Small intestine (tissue), 7 donors: ENCODE data around the gene CEP70. TPM values are rescaled to one million over a fixed set of nuclear protein-coding genes. Genes with fewer than 3 reads are reported as not detected.
A peak's percentile ranks its signal among the peaks of the same experiment; 100 is the strongest.
"Not testable (repeated sequence)": the region's sequence is repeated elsewhere in the genome, so short reads cannot be mapped to it uniquely, and the experiment has no call there.

Source experiments
- DNase-seq, 2 donors: peaks; one replicate each; pipeline versions ENCODE4 v3.0.0 to v3.0.0-alpha.2; 2013
- FAIRE-seq: peaks from 2 replicates; lab custom pipeline; 2012; peaks lifted over from hg19 to GRCh38; lab: Jason Lieb, UNC
- H3K27ac ChIP-seq, 3 donors: one replicate each; pipeline ENCODE4 v1.5.1; 2013; ENCODE audit warnings: low read length in 2 of 3, mild to moderate bottlenecking in 2 of 3, control low read depth in 1 of 3, inconsistent platforms in 1 of 3, low read depth in 1 of 3, moderate library complexity in 1 of 3
- H3K27me3 ChIP-seq, 3 donors: one replicate each; pipeline ENCODE4 v1.6.1; 2013; ENCODE audit warnings: low read length in 3 of 3, inconsistent platforms in 1 of 3; ENCODE audit not compliant: control insufficient read depth in 3 of 3, insufficient read depth in 3 of 3
- H3K36me3 ChIP-seq, 3 donors: one replicate each; pipeline ENCODE4 v1.6.1; 2013; ENCODE audit warnings: low read length in 3 of 3, inconsistent platforms in 1 of 3, low read depth in 1 of 3, mild to moderate bottlenecking in 1 of 3, moderate library complexity in 1 of 3; ENCODE audit not compliant: control insufficient read depth in 3 of 3, insufficient read depth in 2 of 3
- H3K4me1 ChIP-seq, 3 donors: one replicate each; pipeline ENCODE4 v1.6.1; 2013; ENCODE audit warnings: low read length in 2 of 3, inconsistent platforms in 1 of 3, low read depth in 1 of 3, mild to moderate bottlenecking in 1 of 3, moderate library complexity in 1 of 3; ENCODE audit not compliant: control insufficient read depth in 3 of 3, insufficient read depth in 2 of 3
- H3K4me3 ChIP-seq, 3 donors: one replicate each; pipeline ENCODE4 v1.5.1; 2013; ENCODE audit warnings: low read length in 3 of 3, control low read depth in 1 of 3, inconsistent platforms in 1 of 3, low read depth in 1 of 3, mild to moderate bottlenecking in 1 of 3, moderate library complexity in 1 of 3
- H3K9me3 ChIP-seq, 2 donors: one replicate each; pipeline ENCODE4 v1.6.1; 2013; ENCODE audit warnings: low read depth in 1 of 2, low read length in 1 of 2; ENCODE audit not compliant: control insufficient read depth in 2 of 2, insufficient read depth in 1 of 2
- WGBS, 3 donors: extraction: QIAGEN DNeasy Blood & Tissue Kit; methylation state at CpG; one replicate each; pipeline ENCODE4 v1.1.7; 2013; 5-methylcytosine and 5-hydroxymethylcytosine counted together
- polyA plus RNA-seq, 4 donors: library from polyadenylated mRNA; stranded (reverse) in 3 of 4; unstranded in 1 of 4; fragments of 200-250 nt in 3 of 4; fragments of 120-200 nt in 1 of 4; gene quantifications; one replicate each; pipeline versions ENCODE4 v1.2.1 to v1.2.3, GENCODE V29; 2013
- donor health status: healthy with polysubstance abuse.
- donor health status: control.
- donor health status: control.
- donor health status: Bipolar disorder and iron deficiency.
- donor health status: healthy.

CEP70 gene
- polyA plus RNA-seq, 4 donors, result 15.2 to 23.5 (median 20.4) TPM

- no peaks in the 10 kb centered on the region for H3K4me1 ChIP-seq
- peaks cover 2 to 11% of the 10 kb centered on the region in 2 donors for H3K9me3 ChIP-seq
- no peak for FAIRE-seq
- no peaks in the 10 kb centered on the region for H3K36me3 ChIP-seq
- no peak for DNase-seq
- no peaks in the 10 kb centered on the region for H3K27me3 ChIP-seq
- H3K4me3 ChIP-seq, result no peak overlapping the region
- no peak overlapping the region for H3K27ac ChIP-seq
- 89 to 96% (median 95%) methylated on average over 3 of the region's 3 CpGs for WGBS, 3 donors
Measured at GRCh38 chr3:138598534-138598933, 4.5 kb upstream of the CEP70 start.

- WGBS, 3 donors, result 52 to 80% (median 75%) methylated on average over 5 to 6 of the region's 6 CpGs
- FAIRE-seq, H3K36me3 ChIP-seq, DNase-seq, H3K27ac ChIP-seq, H3K9me3 ChIP-seq, H3K4me3 ChIP-seq, H3K4me1 ChIP-seq, H3K27me3 ChIP-seq: not testable (repeated sequence)
Measured at GRCh38 chr3:138597186-138597976, 3.3 kb upstream of the CEP70 start.

- peak overlapping the region in 1 of 3 donors; percentile 51 for H3K27ac ChIP-seq
- no peak overlapping the region for H3K4me3 ChIP-seq
- DNase-seq, result no peak
- 43 to 49% (median 48%) methylated on average over 6 of the region's 6 CpGs for WGBS, 3 donors
- no peaks in the 10 kb centered on the region for H3K36me3 ChIP-seq
- FAIRE-seq, result no peak
- peaks cover 2 to 5% of the 10 kb centered on the region in 2 donors for H3K9me3 ChIP-seq
- H3K4me1 ChIP-seq, result peaks cover 0 to 9% (median 0%) of the 10 kb centered on the region in 3 donors
- no peaks in the 10 kb centered on the region for H3K27me3 ChIP-seq
Measured at GRCh38 chr3:138594935-138595610, 1.0 kb upstream of the CEP70 start.

GRCh38 chr3:138593488-138594149 lies 441 bp downstream of the CEP70 start:
- Histone ChIP-seq H3K27ac (peak overlapping the region; percentile 84 to 97 (median 92)), H3K9me3 (peaks cover 2 to 4% of the 10 kb centered on the region in 2 donors), H3K27me3 (no peaks in the 10 kb centered on the region), H3K4me3 (peak overlapping the region; percentile 44 to 79 (median 63)), H3K36me3 (peaks cover 0 to 4% (median 0%) of the 10 kb centered on the region in 3 donors), H3K4me1 (peaks cover 0 to 9% (median 0%) of the 10 kb centered on the region in 3 donors)
- WGBS, 3 donors, result 2 to 8% (median 7%) methylated on average over 22 of the region's 22 CpGs
- DNase-seq (peak in 1 of 2 donors; percentile 30), FAIRE-seq (no peak)

GRCh38 chr3:138591392-138591791 lies 2.7 kb downstream of the CEP70 start:
- H3K4me1 ChIP-seq, result peaks cover 0 to 9% (median 0%) of the 10 kb centered on the region in 3 donors
- H3K4me3 ChIP-seq, result no peak overlapping the region
- FAIRE-seq (peak; percentile 39), DNase-seq (peak; percentile 48 to 94)
- no peaks in the 10 kb centered on the region for H3K27me3 ChIP-seq
- WGBS, 3 donors, result 15 to 55% (median 48%) methylated on average over 1 of the region's 1 CpG
- no peaks in the 10 kb centered on the region for H3K9me3 ChIP-seq
- H3K27ac ChIP-seq, result no peak overlapping the region
- peaks cover 0 to 6% (median 3%) of the 10 kb centered on the region in 3 donors for H3K36me3 ChIP-seq

- FAIRE-seq, result no peak
- no peaks in the 10 kb centered on the region for H3K9me3 ChIP-seq
Measured at GRCh38 chr3:138588445-138588844, 5.6 kb downstream of the CEP70 start.

GRCh38 chr3:138587374-138587773 lies 6.7 kb downstream of the CEP70 start:
- WGBS, 3 donors, result 96 to 100% (median 100%) methylated on average over 1 of the region's 1 CpG
- FAIRE-seq, result no peak

More at GRCh38 chr3:138588445-138588844, 5.6 kb downstream of the CEP70 start:
- peaks cover 0 to 9% (median 0%) of the 10 kb centered on the region in 3 donors for H3K4me1 ChIP-seq
- no peak overlapping the region for H3K27ac ChIP-seq
- 85 to 89% (median 86%) methylated on average over 5 of the region's 5 CpGs for WGBS, 3 donors
- no peak overlapping the region for H3K4me3 ChIP-seq
- H3K27me3 ChIP-seq, result no peaks in the 10 kb centered on the region
- H3K36me3 ChIP-seq, result peaks cover 0 to 6% (median 3%) of the 10 kb centered on the region in 3 donors
- DNase-seq, result no peak

GRCh38 chr3:138578961-138579574 lies 15.0 kb downstream of the CEP70 start:
- DNase-seq (no peak), FAIRE-seq (no peak)
- Histone ChIP-seq H3K4me3 (no peak overlapping the region), H3K4me1 (no peaks in the 10 kb centered on the region), H3K27ac (no peak overlapping the region), H3K9me3 (peaks cover 0 to 6% of the 10 kb centered on the region in 2 donors), H3K27me3 (no peaks in the 10 kb centered on the region), H3K36me3 (peaks cover 0 to 3% (median 1%) of the 10 kb centered on the region in 3 donors)
- 77 to 81% (median 80%) methylated on average over 6 of the region's 6 CpGs for WGBS, 3 donors

More at GRCh38 chr3:138587374-138587773, 6.7 kb downstream of the CEP70 start:
- Histone ChIP-seq H3K4me3 (no peak overlapping the region), H3K36me3 (peaks cover 0 to 6% (median 3%) of the 10 kb centered on the region in 3 donors), H3K27me3 (no peaks in the 10 kb centered on the region), H3K27ac (no peak overlapping the region), H3K4me1 (peaks cover 0 to 3% (median 0%) of the 10 kb centered on the region in 3 donors), H3K9me3 (no peaks in the 10 kb centered on the region)
- DNase-seq, result no peak
